LNCaP clone FGC (cell line): ENCODE measurements around the gene NFIL3.
"Not testable (repeated sequence)": the region's sequence is repeated elsewhere in the genome, so short reads cannot be mapped to it uniquely, and the experiment has no call there.

Experiments
- DNase-seq: peaks from one replicate; pipeline ENCODE4 v3.0.0-alpha.2; 2011; ENCODE audit warnings: low read depth
- H3K4me3 ChIP-seq: 2 replicates; pipeline ENCODE4 v1.5.1; 2011; ENCODE audit warnings: mild to moderate bottlenecking, low read depth, low read length, control low read depth
- TF ChIP-seq, protein P1 (sequence below): IDR thresholded peaks from 2 replicates; pipeline ENCODE4 v1.5.1; 2012; ENCODE audit warnings: mild to moderate bottlenecking; ENCODE audit not compliant: control insufficient read depth, insufficient read depth; ENCODE audit errors: extremely low read depth

NFIL3 gene

DNA sequence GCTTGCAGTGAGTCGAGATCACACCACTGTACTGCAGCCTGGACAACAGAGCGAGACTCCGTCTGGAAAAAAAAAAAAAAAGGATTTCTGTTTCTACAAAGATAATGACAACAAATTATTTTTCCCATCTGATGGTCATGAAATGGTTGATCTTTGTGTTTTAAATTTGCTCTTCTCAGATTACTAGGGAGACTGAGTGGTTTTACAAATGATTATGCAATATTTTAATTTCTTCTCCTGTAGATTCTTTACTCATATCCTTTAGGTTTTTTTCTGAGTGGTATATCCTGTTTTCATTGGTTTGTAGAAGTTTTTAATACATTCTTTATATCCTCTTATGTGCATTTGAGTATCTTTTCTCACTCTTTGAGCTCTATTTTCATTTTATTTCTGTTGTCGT lies 41.3 kb downstream of the NFIL3 start:
- no peak for DNase-seq
- TF ChIP-seq, protein P1, sequence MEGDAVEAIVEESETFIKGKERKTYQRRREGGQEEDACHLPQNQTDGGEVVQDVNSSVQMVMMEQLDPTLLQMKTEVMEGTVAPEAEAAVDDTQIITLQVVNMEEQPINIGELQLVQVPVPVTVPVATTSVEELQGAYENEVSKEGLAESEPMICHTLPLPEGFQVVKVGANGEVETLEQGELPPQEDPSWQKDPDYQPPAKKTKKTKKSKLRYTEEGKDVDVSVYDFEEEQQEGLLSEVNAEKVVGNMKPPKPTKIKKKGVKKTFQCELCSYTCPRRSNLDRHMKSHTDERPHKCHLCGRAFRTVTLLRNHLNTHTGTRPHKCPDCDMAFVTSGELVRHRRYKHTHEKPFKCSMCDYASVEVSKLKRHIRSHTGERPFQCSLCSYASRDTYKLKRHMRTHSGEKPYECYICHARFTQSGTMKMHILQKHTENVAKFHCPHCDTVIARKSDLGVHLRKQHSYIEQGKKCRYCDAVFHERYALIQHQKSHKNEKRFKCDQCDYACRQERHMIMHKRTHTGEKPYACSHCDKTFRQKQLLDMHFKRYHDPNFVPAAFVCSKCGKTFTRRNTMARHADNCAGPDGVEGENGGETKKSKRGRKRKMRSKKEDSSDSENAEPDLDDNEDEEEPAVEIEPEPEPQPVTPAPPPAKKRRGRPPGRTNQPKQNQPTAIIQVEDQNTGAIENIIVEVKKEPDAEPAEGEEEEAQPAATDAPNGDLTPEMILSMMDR = no peak
- H3K4me3 ChIP-seq = no peak overlapping the region

DNA sequence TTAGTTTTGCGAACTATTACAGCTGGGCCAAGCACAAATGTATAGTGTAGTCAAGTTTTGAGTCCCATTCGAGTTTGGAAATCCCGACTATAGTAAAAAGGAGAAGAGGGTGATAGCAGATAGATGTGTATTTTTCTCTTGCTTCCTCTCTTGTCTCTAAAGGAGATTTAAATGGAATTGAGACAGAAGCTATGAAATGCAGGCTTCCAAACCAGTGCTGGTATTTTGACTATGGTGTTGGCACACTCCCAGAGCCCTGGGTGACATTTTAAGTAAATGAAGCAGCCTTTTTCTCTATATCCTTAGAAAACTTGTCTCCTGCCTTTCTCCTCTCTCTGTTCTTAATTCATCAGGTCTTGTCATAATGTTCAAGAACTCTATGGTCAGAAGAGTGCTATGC lies 44.2 kb downstream of the NFIL3 start:
- TF ChIP-seq, protein P1 = no peak
- no peak for DNase-seq
- H3K4me3 ChIP-seq = no peak overlapping the region

DNA sequence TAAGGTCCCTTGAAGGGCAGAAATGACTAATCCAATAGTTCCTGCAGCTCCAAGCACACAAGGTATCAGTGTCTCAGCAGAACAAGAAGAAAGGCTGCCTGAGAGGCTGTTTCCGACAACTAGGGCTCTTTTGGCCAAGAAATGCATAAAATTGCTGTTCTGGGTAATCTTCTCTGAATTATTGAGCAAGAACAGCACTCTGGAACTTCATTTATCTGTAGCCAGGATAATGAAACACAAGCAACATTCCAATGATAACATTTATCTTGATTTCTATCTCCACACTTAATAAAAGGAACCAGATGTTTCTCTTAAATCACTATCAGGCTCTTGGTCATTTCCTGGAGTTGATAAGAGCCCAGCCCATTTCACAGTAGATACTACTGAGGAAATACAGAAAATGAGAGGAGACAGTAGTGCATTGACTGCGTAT lies 44.9 kb downstream of the NFIL3 start:
- no peak for DNase-seq

DNA sequence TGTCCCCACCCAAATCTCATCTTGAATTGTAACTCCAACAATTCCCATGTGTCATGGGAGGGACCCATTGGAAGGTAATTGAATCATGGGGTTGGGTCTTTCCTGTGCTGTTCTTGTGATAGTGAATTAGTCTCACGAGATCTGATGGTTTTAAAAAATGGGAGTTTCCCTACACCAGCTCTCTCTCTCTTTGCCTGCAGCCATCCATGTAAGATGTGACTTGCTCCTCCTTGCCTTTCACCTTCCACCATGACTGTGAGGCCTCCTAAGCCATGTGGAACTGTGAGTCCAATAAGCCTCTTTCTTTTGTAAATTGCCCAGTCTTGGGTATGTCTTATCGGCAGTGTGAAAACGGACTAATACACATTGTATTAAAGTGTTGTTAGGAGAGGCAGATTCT lies 45.6 kb downstream of the NFIL3 start:
- DNase-seq, H3K4me3 ChIP-seq: not testable (repeated sequence)

More for the DNA sequence above, 44.9 kb downstream of the NFIL3 start:
- TF ChIP-seq, protein P1 = no peak
- no peak overlapping the region for H3K4me3 ChIP-seq

- no peak for DNase-seq
- H3K4me3 ChIP-seq = no peak overlapping the region
- TF ChIP-seq, protein P1 = no peak
Measured at GRCh38 chr9:91376239-91376638, 47.4 kb downstream of the NFIL3 start.

DNA sequence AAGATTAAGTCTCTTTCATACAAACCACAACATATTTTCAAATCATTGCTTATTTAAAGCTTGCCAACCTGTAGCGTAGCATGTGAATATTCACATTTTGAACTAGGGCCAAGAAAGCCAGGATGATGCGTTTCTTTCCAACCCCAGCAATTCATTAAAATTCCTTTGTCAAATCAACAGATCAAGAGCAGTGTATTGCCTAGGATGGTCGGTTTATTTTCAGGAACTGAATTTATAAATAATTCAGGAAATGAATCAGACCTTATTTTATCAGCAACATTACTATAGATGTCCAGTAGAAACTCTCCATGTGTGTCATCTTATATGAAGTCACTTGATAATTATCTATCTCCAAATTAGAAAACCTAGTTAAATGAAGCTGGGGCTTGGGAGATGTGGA lies 48.7 kb downstream of the NFIL3 start:
- DNase-seq = no peak
- TF ChIP-seq, protein P1 = no peak
- no peak overlapping the region for H3K4me3 ChIP-seq

DNA sequence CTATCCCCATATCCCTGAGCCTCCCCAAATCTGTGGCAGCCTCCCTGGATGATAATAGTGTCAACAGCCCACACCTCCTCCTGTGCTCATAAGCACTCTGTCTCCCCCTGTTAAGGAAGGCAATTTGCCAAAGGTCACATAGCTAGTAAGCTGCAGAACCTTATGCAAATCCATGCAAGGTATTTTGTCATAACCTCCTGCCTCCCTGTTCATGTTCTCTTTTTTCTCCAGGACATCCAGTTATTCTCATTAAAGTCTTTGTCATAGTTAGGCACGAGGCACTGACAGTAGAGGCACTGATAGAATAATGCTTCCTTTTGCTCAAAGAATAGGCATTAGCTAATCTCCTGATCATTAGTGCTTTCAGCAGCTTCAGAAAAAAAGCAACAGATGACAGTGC lies 51.7 kb downstream of the NFIL3 start:
- TF ChIP-seq, protein P1 = no peak
- H3K4me3 ChIP-seq = no peak overlapping the region
- DNase-seq = no peak

- H3K4me3 ChIP-seq, DNase-seq: not testable (repeated sequence)
Measured at GRCh38 chr9:91370006-91370405, 53.6 kb downstream of the NFIL3 start.
